GM13977 (cell line): ENCODE data around the gene TMEM164.
"Not testable (repeated sequence)": the region's sequence is repeated elsewhere in the genome, so short reads cannot be mapped to it uniquely, and the experiment has no call there.

ENCODE experiments used
- DNase-seq: peaks from one replicate; pipeline ENCODE4 v3.0.0; 2012; ENCODE audit warnings: low spot score
- in situ Hi-C: fragments of 300-500 bp; cut with MboI; formaldehyde crosslinking; loops from one replicate; pipeline ENCODE4 v1.12.0; 2022; ENCODE audit warnings: low sequenced_read_pairs, low pct_unique_long_range_greater_than_20kb, mixed read lengths, inconsistent platforms; ENCODE audit not compliant: unreplicated experiment
- TF ChIP-seq, protein P1 (sequence below): IDR thresholded peaks from 2 replicates; pipeline ENCODE4 v1.5.1; 2012; ENCODE audit warnings: mild to moderate bottlenecking, control low read depth; ENCODE audit not compliant: insufficient read depth; ENCODE audit errors: extremely low read depth, missing control alignments

The TMEM164 gene

DNA sequence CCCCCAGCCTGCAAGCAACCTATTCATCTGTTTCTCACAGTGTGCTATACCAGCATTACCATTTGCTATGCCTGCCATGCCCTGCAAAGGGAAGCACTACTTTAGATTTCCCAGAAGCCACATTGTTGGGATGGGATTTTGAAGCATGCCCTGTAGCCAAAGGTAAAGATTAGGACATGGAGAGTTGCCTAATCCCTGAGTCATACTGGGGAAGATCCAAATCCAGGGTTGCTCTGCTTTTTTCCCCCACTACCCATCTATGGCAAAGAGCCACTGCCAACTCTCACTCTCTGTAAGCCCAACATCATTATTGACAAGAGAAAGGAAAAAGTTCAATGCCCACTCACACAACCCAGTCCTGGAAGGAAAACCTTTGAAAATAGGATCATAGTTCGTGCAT lies 36.7 kb upstream of the TMEM164 start:
- in situ Hi-C loops = no loop called here
- TF ChIP-seq, protein P1, sequence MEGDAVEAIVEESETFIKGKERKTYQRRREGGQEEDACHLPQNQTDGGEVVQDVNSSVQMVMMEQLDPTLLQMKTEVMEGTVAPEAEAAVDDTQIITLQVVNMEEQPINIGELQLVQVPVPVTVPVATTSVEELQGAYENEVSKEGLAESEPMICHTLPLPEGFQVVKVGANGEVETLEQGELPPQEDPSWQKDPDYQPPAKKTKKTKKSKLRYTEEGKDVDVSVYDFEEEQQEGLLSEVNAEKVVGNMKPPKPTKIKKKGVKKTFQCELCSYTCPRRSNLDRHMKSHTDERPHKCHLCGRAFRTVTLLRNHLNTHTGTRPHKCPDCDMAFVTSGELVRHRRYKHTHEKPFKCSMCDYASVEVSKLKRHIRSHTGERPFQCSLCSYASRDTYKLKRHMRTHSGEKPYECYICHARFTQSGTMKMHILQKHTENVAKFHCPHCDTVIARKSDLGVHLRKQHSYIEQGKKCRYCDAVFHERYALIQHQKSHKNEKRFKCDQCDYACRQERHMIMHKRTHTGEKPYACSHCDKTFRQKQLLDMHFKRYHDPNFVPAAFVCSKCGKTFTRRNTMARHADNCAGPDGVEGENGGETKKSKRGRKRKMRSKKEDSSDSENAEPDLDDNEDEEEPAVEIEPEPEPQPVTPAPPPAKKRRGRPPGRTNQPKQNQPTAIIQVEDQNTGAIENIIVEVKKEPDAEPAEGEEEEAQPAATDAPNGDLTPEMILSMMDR = no peak
- DNase-seq = no peak

DNA sequence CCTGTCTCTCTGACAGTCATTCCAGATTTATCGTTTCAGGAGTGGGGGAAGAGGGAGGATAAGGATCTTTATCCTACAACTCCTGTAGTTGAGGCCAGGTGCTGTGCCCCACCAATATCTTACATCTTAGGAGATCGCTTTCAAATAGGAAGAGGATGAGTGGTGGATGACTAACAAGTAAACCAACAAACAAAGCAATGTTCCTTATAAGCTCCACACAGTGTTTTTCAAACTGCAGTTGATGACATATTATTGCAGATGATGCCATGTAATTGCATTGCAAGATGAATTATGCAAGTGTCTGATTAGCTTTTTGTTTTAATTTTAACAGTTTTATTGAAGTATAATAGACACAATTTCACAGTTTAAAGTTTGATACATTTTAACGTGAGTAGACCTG lies 35.8 kb upstream of the TMEM164 start:
- DNase-seq = no peak
- TF ChIP-seq, protein P1 = no peak
- in situ Hi-C loops = no loop called here

DNA sequence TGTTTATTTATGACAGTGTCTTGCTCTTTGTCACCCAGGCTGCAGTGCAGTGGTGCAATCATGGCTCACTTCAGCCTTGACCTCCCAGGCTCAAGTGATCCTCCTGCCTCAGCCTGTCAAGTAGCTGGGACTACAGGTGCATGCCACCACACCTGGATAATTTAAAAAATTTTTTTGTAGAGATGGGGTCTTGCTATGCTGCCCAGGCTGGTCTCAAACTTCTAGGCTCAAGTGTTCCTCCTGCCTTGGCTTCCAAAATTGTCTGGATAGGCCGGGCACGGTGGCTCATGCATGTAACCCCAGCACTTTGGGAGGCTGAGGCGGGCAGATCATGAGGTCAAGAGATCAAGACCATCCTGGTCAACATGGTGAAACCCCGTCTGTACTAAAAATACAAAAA lies 32.1 kb upstream of the TMEM164 start:
- in situ Hi-C loops, DNase-seq: not testable (repeated sequence)

DNA sequence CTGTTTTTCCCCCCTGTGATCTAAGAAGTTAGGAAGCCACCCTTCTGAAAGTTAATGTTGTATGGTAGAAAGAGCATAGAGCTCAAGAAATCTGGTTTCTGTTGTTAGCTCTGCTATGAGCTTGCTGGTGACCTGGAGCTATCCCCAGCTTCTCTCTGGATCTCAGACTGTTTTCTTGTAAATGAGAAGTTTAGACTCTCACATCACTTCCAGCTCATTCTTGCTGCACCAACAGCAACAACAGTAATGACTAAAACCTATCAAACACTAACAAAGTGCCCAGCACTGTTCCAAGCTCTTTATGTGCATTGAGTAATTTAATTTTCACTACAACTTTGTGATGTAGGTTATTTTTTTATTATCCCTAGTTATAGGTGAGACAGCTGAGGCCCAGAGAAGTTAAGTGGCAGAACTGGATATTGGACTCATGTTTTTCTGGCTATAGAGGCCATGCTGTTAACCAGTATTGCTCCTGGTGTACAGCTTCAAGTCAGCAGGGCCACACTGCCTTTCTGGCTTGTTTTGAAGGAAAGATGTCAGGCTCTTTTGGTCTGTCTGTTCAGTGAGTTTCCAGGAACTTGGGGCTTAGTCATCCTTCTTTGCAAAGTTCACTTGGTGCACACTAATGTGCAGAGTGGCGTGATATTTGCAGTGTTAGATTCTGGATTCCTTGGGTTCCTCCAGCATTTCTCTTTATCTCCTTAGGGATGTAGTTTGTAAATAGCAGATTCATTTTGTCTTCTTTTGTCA lies 27.8 kb upstream of the TMEM164 start:
- in situ Hi-C loops = no loop called here
- TF ChIP-seq, protein P1 = no peak
- no peak for DNase-seq

DNA sequence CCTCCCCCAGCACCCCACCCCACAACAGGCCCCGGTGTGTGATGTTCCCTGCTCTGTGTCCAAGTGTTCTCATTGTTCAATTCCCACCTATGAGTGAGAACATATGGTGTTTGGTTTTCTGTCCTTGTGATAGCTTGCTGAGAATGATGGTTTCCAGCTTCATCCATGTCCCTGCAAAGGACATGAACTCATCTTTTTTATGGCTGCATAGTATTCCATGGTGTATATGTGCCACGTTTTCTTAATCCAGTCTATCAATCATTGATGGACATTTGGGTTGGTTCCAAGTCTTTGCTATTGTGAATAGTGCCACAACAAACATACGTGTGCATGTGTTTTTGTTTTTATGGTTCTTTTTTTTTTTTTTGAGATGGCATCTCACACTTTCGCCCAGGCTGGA lies 17.7 kb upstream of the TMEM164 start:
- in situ Hi-C loops, DNase-seq: not testable (repeated sequence)

DNA sequence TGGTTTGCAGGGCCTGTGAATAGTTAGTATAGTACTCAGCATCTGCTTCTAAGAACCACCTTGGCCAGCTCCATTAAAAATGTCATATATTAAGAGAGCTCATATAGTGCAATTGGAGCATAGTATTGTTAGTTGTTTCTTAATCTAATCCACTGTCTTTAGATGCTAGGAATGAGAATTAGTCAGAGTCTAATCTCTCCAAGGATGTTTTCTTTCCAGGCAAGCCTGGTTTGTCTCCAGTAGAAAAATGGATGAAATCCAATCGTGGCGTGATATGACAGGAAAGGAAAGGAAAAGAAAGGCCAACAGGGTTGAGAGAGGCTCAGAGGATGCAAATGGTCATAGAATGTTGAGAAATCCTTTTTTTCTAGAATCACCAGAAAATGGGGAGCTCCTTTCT lies 15.0 kb upstream of the TMEM164 start:
- no peak for DNase-seq
- in situ Hi-C loops = no loop called here
- TF ChIP-seq, protein P1 = no peak

DNA sequence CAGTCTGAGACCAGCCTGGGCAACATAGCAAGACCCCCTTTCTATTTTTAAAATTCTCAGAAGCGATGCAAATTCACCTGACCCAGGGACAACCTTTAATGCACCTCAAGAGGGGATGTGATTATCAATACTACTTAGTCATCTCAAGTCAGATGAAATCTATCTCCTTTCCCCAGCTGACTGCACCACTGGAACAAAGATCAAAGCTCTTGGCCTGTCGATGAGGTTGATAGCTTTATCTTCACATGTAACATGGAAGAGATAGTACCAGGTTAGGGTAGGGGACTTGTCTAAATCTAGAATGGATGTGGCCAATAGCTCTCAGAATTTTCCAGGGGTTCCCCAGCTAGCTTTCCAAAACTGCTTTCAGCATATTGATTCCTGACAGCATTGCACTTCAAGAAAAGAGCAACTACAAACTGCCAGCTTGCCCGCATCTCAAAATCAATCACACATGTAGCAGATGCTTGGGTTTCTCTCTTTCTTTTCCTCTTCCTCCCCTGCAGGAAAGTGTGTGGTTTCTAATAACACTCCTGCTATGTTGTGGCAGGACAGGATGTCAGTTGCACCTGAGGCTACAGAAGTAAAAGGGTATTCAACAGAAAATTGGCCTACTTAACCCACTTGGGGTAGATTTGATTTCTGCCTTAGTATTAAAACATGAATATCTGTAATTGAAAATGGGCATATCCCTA lies 12.2 kb upstream of the TMEM164 start:
- in situ Hi-C loops = no loop called here
- TF ChIP-seq, protein P1 = no peak
- DNase-seq = no peak
